Activated T-helper 1 cell treated with anti-CD3 and anti-CD28 coated beads, Interleukin-2, amount 50 U/mL, for 16 hours (primary cell): Measurements from ENCODE around the gene BDH1.

Experiments
- DNase-seq, 2 donors: peaks; one replicate each; pipeline ENCODE4 v3.0.0-alpha.2; 2020; ENCODE audit warnings: low read depth in 1 of 2, low spot score in 1 of 2

Gene BDH1

GRCh38 chr3:197507541-197507940, 48.2 kb downstream of the BDH1 start:
- no peak for DNase-seq

GRCh38 chr3:197507081-197507480, 48.7 kb downstream of the BDH1 start:
- DNase-seq = no peak

GRCh38 chr3:197505796-197506548, 49.8 kb downstream of the BDH1 start:
- DNase-seq = no peak

- DNase-seq = no peak
Measured at GRCh38 chr3:197504641-197505121, 51.1 kb downstream of the BDH1 start.

GRCh38 chr3:197504229-197504628, 51.5 kb downstream of the BDH1 start:
- DNase-seq = no peak

- DNase-seq = no peak
Measured at GRCh38 chr3:197503652-197504051, 52.1 kb downstream of the BDH1 start.

- no peak for DNase-seq
Measured at GRCh38 chr3:197501879-197502620, 53.7 kb downstream of the BDH1 start.

- DNase-seq = no peak
Measured at GRCh38 chr3:197501496-197501878, 54.3 kb downstream of the BDH1 start.

- DNase-seq = no peak
Measured at GRCh38 chr3:197500812-197501211, 55.0 kb downstream of the BDH1 start.

- no peak for DNase-seq
Measured at GRCh38 chr3:197499427-197499826, 56.3 kb downstream of the BDH1 start.

- no peak for DNase-seq
Measured at GRCh38 chr3:197498499-197499241, 57.1 kb downstream of the BDH1 start.

GRCh38 chr3:197496746-197497125, 59.0 kb downstream of the BDH1 start:
- no peak for DNase-seq

- no peak for DNase-seq
Measured at GRCh38 chr3:197495999-197496745, 59.6 kb downstream of the BDH1 start.

- DNase-seq = no peak
Measured at GRCh38 chr3:197495499-197495898, 60.3 kb downstream of the BDH1 start.

GRCh38 chr3:197495059-197495455, 60.7 kb downstream of the BDH1 start:
- DNase-seq = no peak

- no peak for DNase-seq
Measured at GRCh38 chr3:197494366-197495058, 61.3 kb downstream of the BDH1 start.

GRCh38 chr3:197493049-197493448, 62.7 kb downstream of the BDH1 start:
- DNase-seq = no peak

GRCh38 chr3:197491923-197492664, 63.7 kb downstream of the BDH1 start:
- no peak for DNase-seq

- DNase-seq = no peak
Measured at GRCh38 chr3:197491478-197491877, 64.3 kb downstream of the BDH1 start.
